GM21786 (cell line): Measurements from ENCODE around the gene FARS2.
"Not testable (repeated sequence)": the region's sequence is repeated elsewhere in the genome, so short reads cannot be mapped to it uniquely, and the experiment has no call there.

Experiments
- ATAC-seq: cut with Tn5 transposase; IDR thresholded peaks from one replicate; pipeline ENCODE4 v1.9.1; 2021; ENCODE audit not compliant: unreplicated experiment

Gene FARS2

GRCh38 chr6:5563086-5563485, 301.8 kb downstream of the FARS2 start:
- no peak for ATAC-seq

- ATAC-seq, result not testable (repeated sequence)
These were observed 303.4 kb downstream of the FARS2 start for GRCh38 chr6:5564746-5565145.

DNA sequence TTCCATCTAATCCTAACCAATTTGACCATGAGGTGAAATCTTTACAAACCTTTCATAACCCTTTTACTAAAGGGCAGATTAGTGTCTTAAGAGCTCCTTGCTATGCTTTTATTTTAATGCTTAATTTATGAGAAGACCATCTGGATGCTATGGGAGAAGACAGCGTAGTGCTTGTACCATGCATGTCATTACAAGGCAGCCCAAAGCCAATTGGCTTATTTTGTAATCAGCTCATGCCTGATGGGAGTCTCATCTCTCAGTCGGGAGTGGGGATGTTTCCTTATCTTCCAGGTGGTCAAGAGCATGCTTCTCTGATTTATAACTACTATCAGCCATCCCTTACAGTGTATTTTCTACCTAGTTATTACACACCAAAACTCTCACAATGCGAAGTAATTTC, 304.7 kb downstream of the FARS2 start:
- ATAC-seq, result no peak

- ATAC-seq, result peak; percentile 64
These were observed 305.4 kb downstream of the FARS2 start for GRCh38 chr6:5566718-5567117.

DNA sequence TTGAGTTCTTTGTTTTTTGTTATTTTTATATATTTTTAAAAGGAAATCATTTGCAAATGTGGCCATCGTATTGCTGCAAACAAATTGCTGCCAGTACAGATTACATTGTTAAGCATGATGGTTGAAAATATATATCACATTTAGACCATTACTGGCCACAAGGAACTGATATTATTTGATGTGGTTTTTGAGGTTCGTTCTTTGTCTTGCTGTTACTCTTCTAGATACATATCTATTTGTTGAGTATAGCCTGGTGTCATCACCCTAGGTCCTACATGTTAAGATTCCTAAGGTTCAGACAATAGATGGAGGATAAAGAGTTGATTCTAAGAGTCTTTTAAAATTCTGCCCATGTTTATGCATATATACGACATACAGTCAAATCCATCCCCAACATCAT, 306.0 kb downstream of the FARS2 start:
- no peak for ATAC-seq

DNA sequence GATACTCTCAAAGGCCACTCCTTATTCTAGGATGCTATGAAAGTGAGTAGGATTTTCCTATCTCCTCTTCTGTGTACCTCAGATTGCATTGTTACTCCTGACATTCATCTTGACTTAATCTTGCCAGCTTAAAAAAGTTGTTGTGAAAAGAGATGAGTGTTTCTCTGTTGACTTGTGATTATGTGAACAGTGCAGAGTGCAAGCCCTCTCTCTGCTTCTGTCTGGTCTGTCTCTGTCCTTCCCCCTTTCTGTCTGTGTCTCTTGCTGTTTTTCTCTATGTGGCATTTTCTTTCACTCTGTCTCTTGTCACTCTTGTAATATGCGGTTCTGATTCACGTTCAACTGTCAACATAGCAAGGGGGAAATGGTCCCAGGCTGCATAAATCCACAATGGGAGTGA, 306.6 kb downstream of the FARS2 start:
- ATAC-seq, result no peak

- no peak for ATAC-seq
These were observed 308.2 kb downstream of the FARS2 start for GRCh38 chr6:5569491-5569890.

DNA sequence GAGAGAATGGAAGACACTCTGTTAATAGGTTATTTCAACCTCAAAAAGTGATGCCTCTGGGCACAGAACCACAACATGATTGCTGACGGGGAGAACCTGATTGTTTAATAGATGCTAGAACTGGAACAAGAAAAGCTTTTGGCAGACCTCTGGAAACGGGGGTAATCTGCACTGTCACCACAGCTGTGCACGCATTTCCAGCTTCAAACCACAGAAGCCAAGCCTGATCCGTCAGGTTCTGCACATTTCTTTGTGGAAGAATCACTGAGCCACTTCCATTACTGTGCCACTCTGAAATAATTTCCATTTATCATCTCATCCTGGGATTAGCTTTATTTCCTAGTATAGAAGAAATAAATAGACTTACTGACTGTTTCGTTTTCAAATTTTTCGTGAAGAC, 309.3 kb downstream of the FARS2 start:
- no peak for ATAC-seq

DNA sequence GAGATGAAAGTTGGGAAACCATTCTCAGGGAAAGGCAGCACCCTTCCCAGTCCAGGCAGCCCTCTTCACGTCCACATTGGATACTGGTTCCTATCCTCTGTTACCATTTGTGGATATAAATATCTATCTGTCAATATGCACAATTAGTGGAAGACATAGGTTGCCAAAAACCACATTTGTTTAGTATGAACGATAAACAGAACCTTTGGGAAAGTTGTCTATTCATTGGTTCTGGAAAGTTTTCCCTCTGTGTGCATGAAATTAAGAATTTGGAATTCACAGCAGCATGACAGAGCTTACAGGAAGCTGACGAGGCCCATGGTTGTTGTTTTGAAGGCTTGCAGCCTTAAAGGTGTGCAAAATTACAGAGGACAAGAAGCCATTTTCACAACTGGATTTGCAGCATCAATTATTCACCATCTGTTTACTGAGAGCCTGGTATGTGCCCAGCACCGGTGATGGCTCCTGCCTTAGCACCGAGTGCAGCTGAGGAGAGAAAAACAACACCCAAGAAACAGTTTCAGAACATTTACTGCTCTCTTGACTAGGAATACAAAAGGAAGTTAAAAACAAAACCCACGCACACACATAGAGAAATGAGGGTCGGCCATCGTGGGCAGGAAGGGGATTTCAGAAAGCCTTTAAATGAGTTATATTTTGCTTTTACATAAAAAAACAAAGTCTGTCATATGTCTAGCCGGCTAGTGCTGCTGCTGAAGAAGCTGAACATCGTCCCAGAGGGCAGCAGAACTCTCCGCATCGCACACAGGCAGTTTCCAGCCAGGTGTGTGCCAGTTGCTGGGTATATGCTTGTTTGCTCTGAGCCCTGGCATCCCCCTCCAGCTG, 319.6 kb downstream of the FARS2 start:
- no peak for ATAC-seq

- ATAC-seq, result no peak
These were observed 321.4 kb downstream of the FARS2 start for GRCh38 chr6:5582762-5583161.

DNA sequence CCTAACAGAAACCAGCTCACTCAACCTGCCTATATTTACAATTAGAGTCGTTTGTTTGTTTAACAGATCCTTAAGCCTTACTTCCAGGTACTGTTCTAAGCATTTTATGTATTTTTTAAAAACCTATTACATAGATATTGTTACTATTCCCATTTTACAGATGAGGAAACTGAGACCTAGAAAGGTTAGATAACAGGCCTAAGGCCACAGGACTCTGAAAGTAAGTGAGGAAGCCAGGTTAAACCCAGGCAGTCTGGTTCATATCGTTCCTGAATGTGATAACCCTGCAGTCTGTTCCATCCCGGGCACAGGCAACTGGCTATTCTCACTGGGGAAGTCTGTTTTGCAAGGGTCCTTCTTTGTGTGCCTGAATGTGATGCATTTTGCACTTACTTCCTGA, 322.2 kb downstream of the FARS2 start:
- ATAC-seq, result no peak

DNA sequence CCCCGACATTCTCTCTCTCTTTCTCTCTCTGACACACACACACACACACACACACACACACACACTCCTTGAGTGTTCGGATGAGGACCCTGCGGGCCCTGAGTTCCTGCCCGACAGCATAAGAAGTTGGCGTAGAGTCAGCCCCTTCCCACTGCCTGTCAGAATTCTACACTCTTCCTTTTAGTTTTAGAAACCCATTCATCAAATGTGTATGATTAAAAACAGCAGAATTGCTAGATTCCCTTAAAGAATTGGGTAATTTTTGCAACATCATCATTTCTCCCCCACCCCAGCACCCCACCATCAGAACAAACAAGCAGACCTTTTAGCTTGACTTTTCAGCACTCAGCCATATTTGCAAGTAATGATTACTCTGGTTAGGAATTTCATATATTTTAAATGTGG, 322.8 kb downstream of the FARS2 start:
- ATAC-seq, result no peak

DNA sequence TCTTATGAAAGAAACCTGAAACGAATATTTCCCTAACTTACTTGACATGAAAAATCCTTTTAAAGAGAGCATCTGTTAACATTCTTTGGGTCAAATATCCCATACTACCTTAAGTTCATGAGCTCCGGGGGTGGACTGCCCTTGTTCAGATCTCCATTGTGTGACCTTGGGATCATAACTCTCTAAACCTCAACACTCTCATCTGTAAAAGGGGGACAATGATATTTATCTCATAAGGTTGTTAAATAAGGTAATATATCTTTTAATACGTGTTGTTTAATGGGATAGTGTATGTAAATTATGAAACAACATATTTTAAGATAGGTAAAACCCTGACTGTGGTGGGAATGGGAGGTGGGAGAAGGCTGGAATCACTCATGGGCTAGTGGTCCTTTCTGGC, 326.3 kb downstream of the FARS2 start:
- no peak for ATAC-seq

DNA sequence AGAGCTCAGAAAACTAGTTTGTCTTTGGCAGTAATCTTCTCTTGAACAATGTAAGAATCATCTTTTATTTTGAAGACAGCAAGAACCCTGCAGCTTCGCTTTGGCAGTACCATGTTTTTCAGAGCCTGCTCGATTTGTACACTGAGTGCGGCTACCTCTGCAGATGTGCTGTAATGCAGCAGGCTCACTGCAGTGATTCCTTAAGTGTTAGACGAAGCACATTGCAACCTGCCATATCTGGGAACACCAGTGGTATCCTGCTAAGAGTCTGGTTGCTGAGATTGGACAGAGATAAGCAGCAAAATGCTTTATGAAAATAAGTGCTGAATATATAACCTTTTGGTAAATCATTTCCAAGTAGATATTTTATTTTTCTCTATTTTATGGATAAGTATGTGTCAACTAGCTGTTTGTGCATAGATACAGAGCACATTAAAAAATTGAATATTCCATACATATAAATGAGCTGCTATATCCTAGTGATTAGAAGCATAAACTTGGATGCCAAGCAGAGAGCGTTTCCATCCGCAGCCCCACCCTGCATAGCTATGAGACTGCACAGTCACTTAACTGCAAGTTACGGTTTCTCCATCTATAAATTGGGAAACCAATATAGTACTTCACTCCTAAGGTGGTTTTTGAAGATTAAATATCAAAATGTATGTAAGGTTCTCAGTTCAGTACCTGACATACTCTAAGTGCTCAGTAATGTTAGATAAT, 328.3 kb downstream of the FARS2 start:
- ATAC-seq, result no peak

DNA sequence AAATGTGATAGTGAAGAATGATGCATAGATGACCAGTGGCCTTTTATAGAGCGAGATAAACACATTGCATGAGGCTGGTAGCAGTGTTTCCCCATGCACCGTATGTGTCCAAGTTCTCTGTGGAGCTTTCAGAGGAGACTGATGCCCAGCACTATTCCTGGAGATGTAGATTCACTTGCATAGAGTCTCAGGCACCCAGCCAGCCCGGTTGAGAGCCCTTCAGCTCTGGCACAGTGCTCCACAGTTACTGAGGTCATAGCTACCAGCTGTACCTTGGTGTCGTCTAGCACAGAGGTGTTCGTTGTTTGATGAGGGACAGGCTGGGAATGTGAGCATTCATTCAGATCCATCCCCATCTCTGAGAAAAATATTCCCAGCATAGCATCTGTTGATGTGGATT, 328.9 kb downstream of the FARS2 start:
- ATAC-seq, result no peak

- ATAC-seq, result no peak
These were observed 331.7 kb downstream of the FARS2 start for GRCh38 chr6:5592886-5593519.

DNA sequence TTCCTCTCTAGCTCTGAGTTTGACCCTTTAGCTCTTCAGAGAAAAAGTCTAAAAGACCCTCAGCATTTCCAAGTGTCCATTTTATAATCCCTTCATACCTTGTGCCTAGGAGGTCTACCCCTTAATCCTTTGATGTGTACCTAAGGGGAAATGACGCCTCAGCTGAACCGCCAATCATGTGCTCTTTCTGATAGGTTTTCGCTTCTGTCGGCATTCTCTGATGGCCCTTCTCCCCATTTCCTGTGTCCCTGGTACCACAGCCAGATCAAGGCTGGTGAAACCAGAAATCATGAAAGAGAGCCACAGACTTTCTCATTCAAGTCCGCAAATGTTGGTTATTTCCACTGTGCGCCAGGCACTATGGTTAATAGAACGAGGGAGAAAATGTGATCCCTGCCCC, 333.9 kb downstream of the FARS2 start:
- no peak for ATAC-seq

GRCh38 chr6:5597413-5597812, 336.1 kb downstream of the FARS2 start:
- no peak for ATAC-seq

GRCh38 chr6:5598123-5598522, 336.8 kb downstream of the FARS2 start:
- ATAC-seq, result no peak

- ATAC-seq, result no peak
These were observed 337.8 kb downstream of the FARS2 start for GRCh38 chr6:5599127-5599526.

- ATAC-seq, result no peak
These were observed 344.6 kb downstream of the FARS2 start for GRCh38 chr6:5605937-5606336.

DNA sequence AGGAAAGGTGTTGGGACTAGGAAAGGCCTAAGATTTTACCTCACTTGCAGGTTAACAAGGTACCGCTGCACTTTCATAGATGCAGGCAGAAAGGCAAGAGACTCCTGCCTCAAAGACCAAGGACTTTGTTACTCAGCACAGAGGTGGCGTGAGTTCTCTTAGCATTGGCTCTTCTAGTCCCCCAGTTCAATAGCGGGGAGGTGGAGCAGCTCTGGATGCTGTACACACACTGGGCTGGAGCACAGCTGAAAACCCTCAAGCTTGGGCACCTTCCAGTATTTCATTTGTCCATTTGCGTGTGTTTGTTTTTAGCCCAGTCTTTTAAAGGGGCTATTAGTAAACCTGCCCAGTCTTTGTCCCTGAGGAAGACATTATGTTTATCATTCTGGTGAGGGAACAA, 345.2 kb downstream of the FARS2 start:
- no peak for ATAC-seq
